WTC11 (cell line): ENCODE data around the gene KTI12.

Experiments
- CREB1 ChIP-seq: sonication (generic); formaldehyde crosslinking; IDR thresholded peaks from 2 replicates; pipeline ENCODE4 v1.8.0; 2023; ENCODE audit warnings: mild to moderate bottlenecking, missing genetic modification reagents
- FOXP4 ChIP-seq: sonication (generic); formaldehyde crosslinking; IDR thresholded peaks from 2 replicates; pipeline ENCODE4 v1.8.0; 2022; ENCODE audit warnings: mild to moderate bottlenecking, missing genetic modification reagents
- SOX15 ChIP-seq: fragments of 250-450 bp; sonication (Bioruptor Pico); IDR thresholded peaks from 2 replicates; pipeline ENCODE4 v1.9.0; 2021; ENCODE audit warnings: mild to moderate bottlenecking
- TF ChIP-seq, protein P1 (sequence below): sonication (generic); formaldehyde crosslinking; IDR thresholded peaks from 2 replicates; pipeline ENCODE4 v1.8.0; 2022; ENCODE audit warnings: mild to moderate bottlenecking, missing genetic modification reagents
- TF ChIP-seq, protein P2 (sequence below): sonication (generic); formaldehyde crosslinking; IDR thresholded peaks from 2 replicates; pipeline ENCODE4 v1.8.1; 2023; ENCODE audit warnings: mild to moderate bottlenecking, missing genetic modification reagents, moderate library complexity
- TF ChIP-seq, protein P3 (sequence below): fragments of 200-600 bp; IDR thresholded peaks from 2 replicates; pipeline ENCODE4 v1.8.0; 2022; ENCODE audit warnings: antibody characterized with exemption

GRCh38 chr1:52053862-52054261, 20.3 kb upstream of the KTI12 start:
- TF ChIP-seq, protein P1, sequence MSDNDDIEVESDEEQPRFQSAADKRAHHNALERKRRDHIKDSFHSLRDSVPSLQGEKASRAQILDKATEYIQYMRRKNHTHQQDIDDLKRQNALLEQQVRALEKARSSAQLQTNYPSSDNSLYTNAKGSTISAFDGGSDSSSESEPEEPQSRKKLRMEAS (CRISPR knock-in tag): no peak
- TF ChIP-seq, protein P2, sequence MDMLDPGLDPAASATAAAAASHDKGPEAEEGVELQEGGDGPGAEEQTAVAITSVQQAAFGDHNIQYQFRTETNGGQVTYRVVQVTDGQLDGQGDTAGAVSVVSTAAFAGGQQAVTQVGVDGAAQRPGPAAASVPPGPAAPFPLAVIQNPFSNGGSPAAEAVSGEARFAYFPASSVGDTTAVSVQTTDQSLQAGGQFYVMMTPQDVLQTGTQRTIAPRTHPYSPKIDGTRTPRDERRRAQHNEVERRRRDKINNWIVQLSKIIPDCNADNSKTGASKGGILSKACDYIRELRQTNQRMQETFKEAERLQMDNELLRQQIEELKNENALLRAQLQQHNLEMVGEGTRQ (CRISPR knock-in tag): no peak
- TF ChIP-seq, protein P3, sequence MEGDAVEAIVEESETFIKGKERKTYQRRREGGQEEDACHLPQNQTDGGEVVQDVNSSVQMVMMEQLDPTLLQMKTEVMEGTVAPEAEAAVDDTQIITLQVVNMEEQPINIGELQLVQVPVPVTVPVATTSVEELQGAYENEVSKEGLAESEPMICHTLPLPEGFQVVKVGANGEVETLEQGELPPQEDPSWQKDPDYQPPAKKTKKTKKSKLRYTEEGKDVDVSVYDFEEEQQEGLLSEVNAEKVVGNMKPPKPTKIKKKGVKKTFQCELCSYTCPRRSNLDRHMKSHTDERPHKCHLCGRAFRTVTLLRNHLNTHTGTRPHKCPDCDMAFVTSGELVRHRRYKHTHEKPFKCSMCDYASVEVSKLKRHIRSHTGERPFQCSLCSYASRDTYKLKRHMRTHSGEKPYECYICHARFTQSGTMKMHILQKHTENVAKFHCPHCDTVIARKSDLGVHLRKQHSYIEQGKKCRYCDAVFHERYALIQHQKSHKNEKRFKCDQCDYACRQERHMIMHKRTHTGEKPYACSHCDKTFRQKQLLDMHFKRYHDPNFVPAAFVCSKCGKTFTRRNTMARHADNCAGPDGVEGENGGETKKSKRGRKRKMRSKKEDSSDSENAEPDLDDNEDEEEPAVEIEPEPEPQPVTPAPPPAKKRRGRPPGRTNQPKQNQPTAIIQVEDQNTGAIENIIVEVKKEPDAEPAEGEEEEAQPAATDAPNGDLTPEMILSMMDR: no peak
- TF ChIP-seq SOX15 (CRISPR knock-in tag) (no peak), CREB1 (CRISPR knock-in tag) (no peak), FOXP4 (no peak)
